Endothelial cell of umbilical vein (primary cell): Measurements from ENCODE around the gene FOXN1.

Experiments
- CTCF ChIP-seq, 2 donors: IDR thresholded peaks; 1 replicate in 1 of 2; 2 replicates in 1 of 2; pipeline ENCODE4 v1.5.1; 2011; ENCODE audit warnings: low read length in 2 of 2, mild to moderate bottlenecking in 2 of 2, moderate library complexity in 2 of 2, control low read depth in 1 of 2, inconsistent platforms in 1 of 2, low read depth in 1 of 2; ENCODE audit not compliant: insufficient read depth in 1 of 2; ENCODE audit errors: extremely low read depth in 1 of 2
- EZH2 ChIP-seq: IDR thresholded peaks from 2 replicates; pipeline ENCODE4 v1.6.1; 2012; ENCODE audit warnings: borderline replicate concordance, low read depth, mild to moderate bottlenecking, moderate library complexity, low read length, inconsistent platforms; ENCODE audit not compliant: severe bottlenecking
- TF ChIP-seq, protein P1 (sequence below): IDR thresholded peaks from 2 replicates; pipeline ENCODE4 v1.6.1; 2011; ENCODE audit not compliant: insufficient read depth, insufficient read length

GRCh38 chr17:28579526-28579925, 73.4 kb downstream of the FOXN1 start:
- no peak for TF ChIP-seq EZH2
- TF ChIP-seq, protein P1, sequence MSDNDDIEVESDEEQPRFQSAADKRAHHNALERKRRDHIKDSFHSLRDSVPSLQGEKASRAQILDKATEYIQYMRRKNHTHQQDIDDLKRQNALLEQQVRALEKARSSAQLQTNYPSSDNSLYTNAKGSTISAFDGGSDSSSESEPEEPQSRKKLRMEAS = no peak
- TF ChIP-seq CTCF (IDR thresholded peaks at IDR 0.05; ENCODE audit: extremely low read depth in 1 of 2, insufficient read depth in 1 of 2, low read depth in 1 of 2, low read length in 2 of 2) = no peak
